Ishikawa (cell line): ENCODE measurements around the gene FARS2.

Source experiments
- CEBPB ChIP-seq: IDR thresholded peaks from 2 replicates; pipeline ENCODE4 v1.6.1; 2012
- CREB1 ChIP-seq: IDR thresholded peaks from 2 replicates; pipeline ENCODE4 v1.6.1; 2012; ENCODE audit warnings: low read depth
- EGR1 ChIP-seq: IDR thresholded peaks from 2 replicates; pipeline ENCODE4 v1.6.1; 2012
- EP300 ChIP-seq: IDR thresholded peaks from 2 replicates; pipeline ENCODE4 v1.6.1; 2012; ENCODE audit warnings: borderline replicate concordance
- FOXM1 ChIP-seq: IDR thresholded peaks from 2 replicates; pipeline ENCODE4 v1.6.1; 2012; ENCODE audit warnings: low read depth, borderline replicate concordance
- NFIC ChIP-seq: IDR thresholded peaks from 2 replicates; pipeline ENCODE4 v1.6.1; 2012
- RAD21 ChIP-seq: IDR thresholded peaks from 2 replicates; pipeline ENCODE4 v1.6.1; 2012; ENCODE audit warnings: low read depth
- TAF1 ChIP-seq: IDR thresholded peaks from 2 replicates; pipeline ENCODE4 v1.6.1; 2012; ENCODE audit warnings: low read depth, mild to moderate bottlenecking
- TCF12 ChIP-seq: IDR thresholded peaks from 2 replicates; pipeline ENCODE4 v1.6.1; 2012; ENCODE audit warnings: low read depth
- TEAD4 ChIP-seq: IDR thresholded peaks from 2 replicates; pipeline ENCODE4 v1.6.1; 2012
- YY1 ChIP-seq: IDR thresholded peaks from 2 replicates; pipeline ENCODE4 v1.6.1; 2012; ENCODE audit warnings: low read depth
- ZBTB7A ChIP-seq: IDR thresholded peaks from 2 replicates; pipeline ENCODE4 v1.6.1; 2012; ENCODE audit warnings: low read depth
- TF ChIP-seq, protein P1 (sequence below): IDR thresholded peaks from 2 replicates; pipeline ENCODE4 v1.6.1; 2012
- TF ChIP-seq, protein P2 (sequence below): IDR thresholded peaks from 2 replicates; pipeline ENCODE4 v1.6.1; 2012
- TF ChIP-seq, protein P3 (sequence below): IDR thresholded peaks from 2 replicates; pipeline ENCODE4 v1.6.1; 2012; ENCODE audit warnings: low read depth, mild to moderate bottlenecking

Gene FARS2

DNA sequence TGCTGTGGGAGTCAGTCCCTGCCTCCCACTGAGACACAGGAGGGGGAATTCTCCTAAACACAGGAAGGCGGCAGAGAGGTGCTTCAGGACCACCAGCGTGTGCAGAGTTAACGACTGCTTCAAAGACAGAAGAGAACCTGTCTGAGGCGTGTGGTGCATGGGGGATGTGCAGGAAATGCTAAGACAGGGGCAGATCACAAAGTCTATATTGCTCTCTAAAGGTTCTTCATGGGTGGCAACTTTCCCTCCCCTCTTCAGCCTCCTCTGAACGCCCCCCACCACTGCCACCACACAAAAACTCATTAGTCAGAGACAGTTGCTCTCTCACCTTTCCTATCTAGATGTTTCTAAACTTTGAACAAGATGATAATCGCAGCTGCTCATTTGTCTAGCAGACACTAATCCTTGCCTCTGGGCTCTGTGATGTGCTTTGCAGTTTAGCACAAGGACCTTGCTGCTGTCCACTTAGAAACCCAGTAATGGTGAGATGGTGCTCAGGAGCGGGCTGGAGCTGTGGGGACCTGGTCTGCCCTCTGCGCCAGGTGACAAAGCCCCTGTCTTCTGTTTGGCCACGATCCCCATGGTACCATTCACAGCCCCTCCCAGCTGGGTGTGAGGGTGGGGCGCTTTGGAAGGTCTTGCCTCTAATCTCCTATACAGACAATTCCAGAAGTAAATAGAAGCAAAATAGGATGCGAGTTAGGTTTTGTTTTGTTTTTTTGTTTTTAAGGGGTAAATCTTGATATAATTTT, 525.8 kb downstream of the FARS2 start:
- TF ChIP-seq NFIC = no peak
- no peak for TF ChIP-seq FOXM1

DNA sequence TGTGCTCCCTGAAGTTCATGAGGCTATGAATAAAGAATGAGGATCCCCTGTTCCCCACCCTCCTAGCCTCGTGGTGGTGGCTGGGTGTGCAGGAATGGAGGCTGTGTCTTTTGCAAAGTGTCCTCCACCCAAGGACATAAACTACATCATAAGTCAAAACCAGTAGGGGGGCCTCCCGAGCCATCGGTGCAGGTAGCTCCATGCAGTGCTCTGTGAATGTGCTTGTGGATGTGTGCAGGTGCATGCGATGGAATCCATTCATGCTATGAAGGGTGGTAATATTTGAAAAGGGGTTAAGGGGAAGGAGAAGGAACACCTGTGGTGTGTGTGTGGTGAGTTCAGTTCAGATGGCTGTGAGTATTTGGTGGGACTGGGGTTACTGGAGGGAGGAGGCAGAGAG, 548.1 kb downstream of the FARS2 start:
- TF ChIP-seq, protein P1, sequence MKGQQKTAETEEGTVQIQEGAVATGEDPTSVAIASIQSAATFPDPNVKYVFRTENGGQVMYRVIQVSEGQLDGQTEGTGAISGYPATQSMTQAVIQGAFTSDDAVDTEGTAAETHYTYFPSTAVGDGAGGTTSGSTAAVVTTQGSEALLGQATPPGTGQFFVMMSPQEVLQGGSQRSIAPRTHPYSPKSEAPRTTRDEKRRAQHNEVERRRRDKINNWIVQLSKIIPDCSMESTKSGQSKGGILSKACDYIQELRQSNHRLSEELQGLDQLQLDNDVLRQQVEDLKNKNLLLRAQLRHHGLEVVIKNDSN = no peak

DNA sequence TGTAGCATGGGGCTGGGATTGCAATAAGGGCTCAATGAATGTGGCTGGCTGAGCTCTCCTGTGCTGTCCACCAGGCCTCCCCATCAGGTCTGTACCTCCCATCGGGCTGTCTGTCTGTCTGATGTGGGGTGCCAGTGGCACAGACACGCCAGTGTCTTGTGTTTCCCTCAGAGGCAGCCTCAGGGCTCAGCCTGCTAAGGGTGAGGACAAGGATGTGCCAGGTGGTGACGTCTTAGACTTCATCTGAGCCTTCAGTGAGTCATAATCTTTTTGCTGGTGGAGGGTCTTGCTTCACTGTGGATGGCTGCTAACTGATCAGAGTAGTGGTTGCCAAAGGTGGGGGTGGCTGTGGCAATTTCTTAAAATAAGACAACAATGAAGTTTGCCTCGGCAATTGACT, 550.7 kb downstream of the FARS2 start:
- no peak for TF ChIP-seq TAF1
- TF ChIP-seq, protein P2, sequence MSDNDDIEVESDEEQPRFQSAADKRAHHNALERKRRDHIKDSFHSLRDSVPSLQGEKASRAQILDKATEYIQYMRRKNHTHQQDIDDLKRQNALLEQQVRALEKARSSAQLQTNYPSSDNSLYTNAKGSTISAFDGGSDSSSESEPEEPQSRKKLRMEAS = no peak
- TF ChIP-seq, protein P1 = no peak
- TF ChIP-seq TEAD4 = no peak
- TF ChIP-seq RAD21 = no peak
- no peak for TF ChIP-seq NFIC
- TF ChIP-seq CREB1 = no peak
- TF ChIP-seq CEBPB = no peak
- TF ChIP-seq YY1 = no peak
- TF ChIP-seq FOXM1 = no peak
- TF ChIP-seq TCF12 = no peak
- no peak for TF ChIP-seq ZBTB7A
- TF ChIP-seq, protein P3, sequence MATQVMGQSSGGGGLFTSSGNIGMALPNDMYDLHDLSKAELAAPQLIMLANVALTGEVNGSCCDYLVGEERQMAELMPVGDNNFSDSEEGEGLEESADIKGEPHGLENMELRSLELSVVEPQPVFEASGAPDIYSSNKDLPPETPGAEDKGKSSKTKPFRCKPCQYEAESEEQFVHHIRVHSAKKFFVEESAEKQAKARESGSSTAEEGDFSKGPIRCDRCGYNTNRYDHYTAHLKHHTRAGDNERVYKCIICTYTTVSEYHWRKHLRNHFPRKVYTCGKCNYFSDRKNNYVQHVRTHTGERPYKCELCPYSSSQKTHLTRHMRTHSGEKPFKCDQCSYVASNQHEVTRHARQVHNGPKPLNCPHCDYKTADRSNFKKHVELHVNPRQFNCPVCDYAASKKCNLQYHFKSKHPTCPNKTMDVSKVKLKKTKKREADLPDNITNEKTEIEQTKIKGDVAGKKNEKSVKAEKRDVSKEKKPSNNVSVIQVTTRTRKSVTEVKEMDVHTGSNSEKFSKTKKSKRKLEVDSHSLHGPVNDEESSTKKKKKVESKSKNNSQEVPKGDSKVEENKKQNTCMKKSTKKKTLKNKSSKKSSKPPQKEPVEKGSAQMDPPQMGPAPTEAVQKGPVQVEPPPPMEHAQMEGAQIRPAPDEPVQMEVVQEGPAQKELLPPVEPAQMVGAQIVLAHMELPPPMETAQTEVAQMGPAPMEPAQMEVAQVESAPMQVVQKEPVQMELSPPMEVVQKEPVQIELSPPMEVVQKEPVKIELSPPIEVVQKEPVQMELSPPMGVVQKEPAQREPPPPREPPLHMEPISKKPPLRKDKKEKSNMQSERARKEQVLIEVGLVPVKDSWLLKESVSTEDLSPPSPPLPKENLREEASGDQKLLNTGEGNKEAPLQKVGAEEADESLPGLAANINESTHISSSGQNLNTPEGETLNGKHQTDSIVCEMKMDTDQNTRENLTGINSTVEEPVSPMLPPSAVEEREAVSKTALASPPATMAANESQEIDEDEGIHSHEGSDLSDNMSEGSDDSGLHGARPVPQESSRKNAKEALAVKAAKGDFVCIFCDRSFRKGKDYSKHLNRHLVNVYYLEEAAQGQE = no peak
- TF ChIP-seq EGR1 = no peak
- TF ChIP-seq EP300 = no peak

DNA sequence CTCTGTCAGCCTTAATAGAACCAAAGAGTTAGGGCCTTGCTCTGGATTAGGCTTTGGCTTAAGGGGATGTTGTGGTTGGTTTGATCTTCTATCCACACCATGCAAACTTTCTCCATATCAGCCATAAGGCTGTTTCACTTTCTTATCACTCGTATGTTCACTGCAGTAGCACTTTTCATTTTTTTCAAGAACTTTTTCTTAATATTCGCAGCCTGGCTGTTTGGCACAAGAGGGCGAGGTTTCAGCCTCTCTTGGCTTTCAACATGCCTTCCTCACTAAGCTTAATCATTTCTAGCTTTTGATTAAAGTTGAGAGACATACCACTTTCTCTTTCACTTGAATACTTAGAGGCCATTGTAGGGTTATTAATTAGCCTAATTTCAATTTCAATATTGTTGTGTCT, 552.3 kb downstream of the FARS2 start:
- TF ChIP-seq CEBPB = no peak
- no peak for TF ChIP-seq RAD21
- no peak for TF ChIP-seq TAF1
- TF ChIP-seq, protein P1 = no peak
- no peak for TF ChIP-seq EP300
- TF ChIP-seq, protein P2 = no peak
- no peak for TF ChIP-seq EGR1
- no peak for TF ChIP-seq NFIC
- TF ChIP-seq CREB1 = no peak
- TF ChIP-seq TEAD4 = no peak
- TF ChIP-seq FOXM1 = no peak
- TF ChIP-seq, protein P3 = no peak
- no peak for TF ChIP-seq TCF12
- no peak for TF ChIP-seq ZBTB7A
- TF ChIP-seq YY1 = no peak

DNA sequence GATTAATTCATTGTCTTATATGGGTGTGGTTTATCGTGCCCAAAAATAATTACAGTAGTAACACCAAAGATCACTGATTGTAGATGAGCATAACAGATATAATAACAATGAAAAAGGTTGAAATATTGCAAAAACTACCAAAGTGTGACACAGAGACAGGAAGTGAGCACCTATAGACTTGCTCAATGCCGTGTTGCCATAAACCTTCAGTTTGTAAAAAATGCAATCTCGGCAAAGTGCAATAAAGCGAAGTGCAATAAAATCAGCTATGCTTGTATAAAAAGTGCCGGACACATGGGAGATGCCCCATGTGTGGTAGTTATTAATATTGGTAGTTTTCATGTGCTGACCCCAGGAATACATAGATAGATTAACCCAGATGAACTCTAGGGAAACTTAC, 552.8 kb downstream of the FARS2 start:
- TF ChIP-seq ZBTB7A (no peak), EP300 (no peak), EGR1 (no peak), YY1 (no peak), CEBPB (no peak)
- TF ChIP-seq, protein P3 = no peak
